NCI-H524 (cell line): Measurements from ENCODE around the gene CTRL.
"Not testable (repeated sequence)": the region's sequence is repeated elsewhere in the genome, so short reads cannot be mapped to it uniquely, and the experiment has no call there.

Source experiments
- DNase-seq, 2 experiments: peaks; one replicate each; lab custom pipeline; 2025; lab: John Stamatoyannopoulos, UW

The CTRL gene

DNA sequence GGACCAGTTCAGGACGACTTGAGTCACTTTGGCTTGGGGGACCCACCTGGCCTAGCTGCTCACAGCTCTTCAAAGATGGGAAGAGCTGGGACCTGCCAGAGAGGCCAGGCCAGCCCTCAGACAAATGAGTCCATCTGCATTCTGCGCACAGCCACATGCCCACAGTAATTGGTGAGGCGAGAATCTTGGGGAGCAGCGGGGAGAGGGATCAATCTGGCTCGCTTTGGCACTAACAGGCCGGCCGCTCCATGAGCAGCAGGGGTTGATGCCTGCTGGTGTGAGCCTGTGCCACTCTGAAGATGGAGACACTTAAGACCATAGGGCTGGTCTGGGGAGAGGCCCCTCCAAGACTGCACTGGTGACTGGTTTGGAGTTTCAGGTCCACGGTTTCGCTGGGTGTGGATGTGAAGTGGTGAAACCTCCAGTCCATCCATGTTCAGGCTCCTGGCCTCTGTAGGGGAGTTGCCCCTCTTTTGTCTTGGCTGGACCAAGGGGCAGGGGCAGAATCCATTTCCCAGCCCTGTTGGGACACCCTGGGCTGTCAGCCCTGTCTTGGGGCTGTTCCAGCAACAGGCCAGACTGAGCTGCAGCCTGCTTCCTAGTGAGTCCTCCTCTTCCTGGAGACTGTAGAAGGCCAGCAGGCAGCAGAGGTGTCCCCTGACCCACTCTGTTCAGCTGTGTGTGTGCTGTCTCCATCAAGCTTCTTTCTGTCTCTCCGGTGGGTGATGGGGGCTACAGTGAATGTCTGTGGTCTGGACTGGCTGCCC is 7.3 kb downstream of the CTRL start:
- no peak for DNase-seq

DNA sequence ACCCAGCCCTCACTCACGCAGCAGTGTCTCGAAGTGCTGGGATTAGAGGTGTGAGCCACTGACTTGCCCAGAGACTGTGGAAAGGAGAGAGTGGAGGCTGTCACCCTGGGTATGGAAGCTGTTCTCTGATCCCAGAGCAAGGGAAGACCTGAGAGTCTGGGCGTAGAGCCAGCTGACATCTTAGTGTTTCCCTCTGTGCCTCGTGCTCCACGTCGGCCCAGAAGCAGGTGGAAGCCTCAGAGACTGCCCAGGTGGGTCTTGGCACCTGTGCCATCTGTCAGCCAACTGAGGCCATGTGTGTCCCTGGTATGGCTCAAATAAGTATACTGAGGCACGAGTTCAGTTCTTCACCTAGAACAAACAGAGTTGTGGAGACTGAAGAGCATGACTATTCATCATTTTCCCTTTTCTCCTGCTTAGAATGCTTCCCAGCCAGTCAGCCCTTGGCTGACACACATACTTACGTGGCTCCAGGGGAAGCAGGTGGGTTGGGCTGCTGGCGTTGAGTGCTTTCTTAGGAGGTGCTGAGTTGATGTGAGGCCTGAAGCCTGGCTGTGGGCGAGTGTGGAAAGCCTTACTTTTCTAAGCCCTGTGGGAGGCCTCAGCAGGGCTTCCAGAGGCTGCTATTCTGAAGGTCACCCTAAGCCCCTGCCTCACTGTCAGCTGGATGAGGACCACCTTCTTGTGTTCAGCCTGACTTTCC is 8.1 kb downstream of the CTRL start:
- DNase-seq, result no peak

DNA sequence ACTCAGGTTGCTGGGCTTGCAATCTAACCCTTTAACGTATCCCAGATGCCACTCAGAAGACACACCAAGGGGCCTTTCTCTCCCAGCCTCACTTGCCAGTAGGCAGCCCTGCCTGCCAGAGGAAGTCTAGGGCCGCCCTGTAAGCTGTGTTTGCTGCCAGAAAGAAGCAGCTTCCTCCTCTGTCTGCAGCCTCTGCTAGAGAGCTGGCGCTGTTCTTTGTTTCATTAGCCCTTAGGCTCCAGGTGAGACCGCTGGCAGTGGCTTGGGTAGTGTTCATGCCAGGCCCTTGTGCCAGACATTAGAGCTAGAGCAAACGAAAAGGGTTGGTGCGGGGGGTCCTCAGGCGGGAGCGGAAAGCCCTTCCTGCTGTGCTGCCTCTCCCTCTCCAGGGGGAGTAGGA is 8.9 kb downstream of the CTRL start:
- DNase-seq, result no peak

DNA sequence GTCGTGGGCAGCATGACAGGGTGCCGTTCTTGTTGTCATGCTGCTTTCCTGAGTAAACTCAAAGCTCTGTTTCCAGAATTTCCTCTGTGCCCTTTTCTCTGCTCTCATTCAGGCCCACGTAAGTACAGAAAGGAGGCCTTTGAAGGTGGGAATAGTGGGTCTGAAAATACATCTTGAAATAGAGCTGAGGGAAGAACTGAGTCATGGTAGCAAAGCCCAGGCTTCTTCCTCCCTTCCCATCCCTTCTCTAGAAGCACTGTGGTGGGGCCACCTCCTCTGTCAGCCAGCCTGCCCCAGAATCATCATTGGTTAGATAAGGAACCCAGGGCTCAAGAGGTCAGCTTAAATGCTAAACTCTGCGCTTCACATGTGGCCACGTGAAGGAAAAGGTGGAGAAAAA is 9.4 kb downstream of the CTRL start:
- DNase-seq, result no peak

DNA sequence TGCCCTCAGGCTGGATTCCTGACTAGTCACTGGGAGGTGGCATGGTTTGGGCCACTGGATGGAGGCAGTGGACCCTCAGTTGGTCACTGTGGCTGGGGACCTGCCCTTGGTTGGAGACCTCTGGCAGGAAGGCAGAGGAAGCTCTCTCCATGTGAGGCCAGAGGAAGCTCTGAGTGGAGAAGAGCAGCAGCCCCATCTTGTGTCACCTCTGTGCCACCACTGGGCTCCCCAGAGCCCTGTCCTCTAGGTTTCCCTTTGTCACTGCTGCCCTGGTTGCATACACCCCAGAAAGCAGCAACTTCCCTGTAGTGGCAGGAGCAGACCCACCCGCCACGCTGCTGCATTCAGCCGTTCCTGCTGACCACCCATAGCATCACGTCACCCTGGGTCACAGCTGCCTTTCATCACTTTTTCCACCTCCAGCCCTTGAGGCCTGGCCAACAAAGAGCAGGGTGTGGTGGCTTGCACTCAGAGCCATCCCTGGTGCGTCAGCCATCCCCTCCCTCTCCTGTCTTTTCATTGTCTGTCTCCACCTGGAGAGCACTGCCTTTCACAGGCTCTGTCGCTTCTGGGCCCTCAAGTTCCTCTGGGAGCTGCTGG is 11.9 kb downstream of the CTRL start:
- no peak for DNase-seq

DNA sequence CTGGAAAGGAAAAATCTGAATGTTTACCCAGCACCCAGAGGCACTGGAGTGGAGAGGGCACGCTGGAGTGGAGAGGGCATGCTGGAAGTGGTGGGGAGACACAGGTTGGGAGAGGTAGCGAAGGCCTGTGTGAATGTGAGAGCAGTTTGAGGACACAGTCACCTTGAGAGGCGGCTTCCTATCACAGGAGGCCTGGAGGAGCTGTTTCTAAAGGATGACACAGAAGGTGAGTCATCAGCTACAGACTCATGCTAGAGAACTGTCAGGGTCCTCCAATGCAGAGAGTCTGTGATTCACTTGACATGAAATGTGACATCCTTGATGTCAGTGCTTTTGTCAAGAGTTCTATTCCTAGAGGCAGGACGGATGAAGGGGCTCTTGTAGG is 13.8 kb downstream of the CTRL start:
- no peak for DNase-seq

DNA sequence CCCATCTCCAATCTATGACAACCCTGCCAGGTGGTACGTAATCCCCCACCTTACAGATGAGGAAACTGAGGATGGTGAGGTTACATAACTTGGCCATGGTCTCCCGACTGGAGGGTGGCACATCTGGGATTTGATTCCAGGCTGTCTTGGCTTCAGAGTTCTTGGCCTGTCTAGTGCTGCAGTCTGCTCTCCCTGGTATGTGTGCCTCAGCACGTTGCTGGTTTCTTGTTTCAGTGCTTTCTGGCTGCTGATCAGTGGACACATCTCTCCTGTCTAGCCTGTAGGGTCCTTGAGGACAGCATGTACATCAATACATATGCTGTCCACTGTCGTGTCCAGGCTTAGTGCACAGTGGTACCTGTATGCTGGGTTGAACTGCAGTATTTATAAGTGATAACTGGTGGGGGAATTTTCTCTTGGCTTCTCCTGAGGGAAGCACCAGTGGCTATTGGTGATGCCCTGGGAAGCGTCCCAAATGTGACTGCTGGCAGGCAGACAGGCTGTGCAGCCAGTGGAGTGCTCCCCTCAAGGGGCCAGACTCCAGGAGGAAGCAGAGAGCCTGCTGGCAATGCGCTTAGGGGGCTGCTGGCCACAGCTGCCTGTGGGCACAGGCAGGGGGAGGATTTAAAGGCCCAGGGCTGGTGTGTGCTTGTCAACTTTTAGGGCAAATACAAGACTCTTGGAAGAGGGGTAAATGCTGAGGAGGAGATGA is 14.4 kb downstream of the CTRL start:
- no peak for DNase-seq

DNA sequence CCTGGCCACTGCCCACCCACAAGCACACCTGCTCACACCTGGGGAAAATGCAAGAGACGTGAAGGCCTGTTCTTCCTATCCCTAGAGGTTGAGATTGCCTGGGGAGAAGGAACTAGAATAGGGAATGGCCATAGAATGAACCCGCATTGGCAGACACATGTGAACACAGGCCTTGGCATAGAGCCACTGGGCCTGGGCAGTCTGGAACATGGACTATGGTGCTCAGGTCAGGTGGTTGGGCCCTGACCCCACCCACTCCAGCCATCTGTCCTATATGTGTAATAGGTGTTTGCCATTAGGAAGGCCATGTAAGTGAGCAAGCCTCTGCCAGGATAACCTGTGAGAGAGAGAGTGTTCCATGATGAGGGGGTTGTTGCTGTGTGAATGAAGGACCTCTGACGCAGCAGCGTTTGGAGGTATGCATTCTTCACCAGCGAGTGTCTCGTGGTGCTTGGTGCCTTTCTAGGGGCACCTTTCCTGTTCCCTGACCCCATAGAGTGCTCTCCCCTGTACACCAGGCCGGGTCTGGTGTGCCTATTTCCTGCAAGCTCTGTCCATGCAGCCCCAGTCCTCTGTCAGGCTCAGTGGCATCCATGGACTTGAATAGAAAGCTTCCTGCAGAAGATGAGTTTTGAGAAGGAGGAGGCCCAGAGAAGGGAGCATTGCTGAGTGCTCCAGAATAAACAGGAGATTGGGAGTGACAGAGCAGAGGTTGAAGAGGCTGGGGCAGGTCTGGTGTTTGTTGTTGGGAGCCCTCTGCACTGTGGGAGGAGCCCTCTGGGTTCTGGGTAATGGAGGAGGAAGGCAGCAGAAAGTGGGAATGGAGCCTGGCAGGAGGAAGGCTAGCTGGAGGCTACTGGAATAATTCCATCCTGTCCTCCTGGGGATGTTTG is 15.6 kb downstream of the CTRL start:
- DNase-seq, result no peak

DNA sequence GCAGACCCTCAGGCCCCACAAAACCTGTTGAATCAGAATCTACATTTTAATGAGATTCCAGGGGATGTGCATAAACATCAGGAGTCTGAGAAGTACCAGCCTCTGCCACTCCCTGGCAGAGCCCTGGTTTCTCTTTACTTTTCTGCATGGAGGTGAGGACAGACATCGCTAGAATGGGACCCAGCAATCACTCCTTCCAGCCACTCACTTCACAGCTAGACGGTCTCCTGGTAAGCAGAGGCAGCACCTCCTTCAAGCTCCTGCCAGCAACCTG is 16.2 kb downstream of the CTRL start:
- not testable (repeated sequence) for DNase-seq

DNA sequence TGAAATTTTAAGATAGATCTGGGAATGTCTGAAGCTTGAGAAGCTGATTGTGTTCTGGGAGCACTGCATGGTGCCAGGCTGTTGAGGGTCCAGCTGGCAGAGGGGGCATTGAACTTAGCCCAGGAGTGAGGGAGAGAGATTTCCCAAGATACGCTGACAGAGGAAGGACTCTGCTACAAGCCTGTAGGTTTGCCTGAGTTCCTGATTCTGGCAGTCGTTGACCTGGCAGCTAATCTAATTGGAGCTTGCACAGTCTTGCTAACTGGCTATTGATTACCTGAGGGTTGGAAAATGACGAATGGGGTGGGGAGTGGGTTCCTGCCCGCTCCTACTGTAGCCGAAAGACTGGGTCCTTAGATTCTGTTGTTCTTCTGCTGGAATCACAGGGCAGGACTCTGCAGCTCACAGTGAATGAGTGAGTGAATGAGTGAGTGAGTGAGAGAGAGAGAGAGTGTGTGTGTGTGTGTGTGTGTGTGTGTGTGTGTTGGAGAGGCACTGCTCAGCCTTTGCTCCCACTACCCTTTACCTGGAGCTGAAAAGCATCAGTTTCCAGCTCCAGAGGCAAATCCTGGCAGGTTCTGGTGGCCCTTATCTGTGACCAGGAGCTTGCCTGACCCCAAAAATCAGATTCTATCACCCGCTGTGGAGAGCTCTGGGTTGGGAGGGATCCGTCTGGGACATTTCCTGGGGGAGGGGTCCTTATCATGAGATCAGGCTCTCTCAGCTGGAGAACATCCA is 16.7 kb downstream of the CTRL start:
- no peak for DNase-seq

DNA sequence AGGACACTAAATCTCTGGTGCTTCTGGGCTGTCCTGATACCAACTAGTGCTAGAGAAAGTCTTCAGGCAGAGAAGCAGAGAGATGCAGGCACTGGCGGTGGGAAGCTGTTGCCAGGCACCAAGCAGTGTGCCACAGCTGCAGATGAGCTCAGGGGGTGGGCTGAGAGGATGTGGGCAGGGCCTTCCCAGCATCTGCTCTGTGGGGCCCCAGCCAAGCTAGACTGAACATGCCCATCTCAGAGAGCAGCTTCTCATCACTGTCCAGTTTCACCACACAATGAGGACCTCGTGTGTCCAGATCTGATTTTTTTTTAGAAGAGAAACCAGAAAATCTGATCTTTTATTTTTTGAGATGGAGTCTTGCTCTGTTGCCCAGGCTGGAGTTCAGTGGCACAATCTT is 21.5 kb downstream of the CTRL start:
- no peak for DNase-seq

DNA sequence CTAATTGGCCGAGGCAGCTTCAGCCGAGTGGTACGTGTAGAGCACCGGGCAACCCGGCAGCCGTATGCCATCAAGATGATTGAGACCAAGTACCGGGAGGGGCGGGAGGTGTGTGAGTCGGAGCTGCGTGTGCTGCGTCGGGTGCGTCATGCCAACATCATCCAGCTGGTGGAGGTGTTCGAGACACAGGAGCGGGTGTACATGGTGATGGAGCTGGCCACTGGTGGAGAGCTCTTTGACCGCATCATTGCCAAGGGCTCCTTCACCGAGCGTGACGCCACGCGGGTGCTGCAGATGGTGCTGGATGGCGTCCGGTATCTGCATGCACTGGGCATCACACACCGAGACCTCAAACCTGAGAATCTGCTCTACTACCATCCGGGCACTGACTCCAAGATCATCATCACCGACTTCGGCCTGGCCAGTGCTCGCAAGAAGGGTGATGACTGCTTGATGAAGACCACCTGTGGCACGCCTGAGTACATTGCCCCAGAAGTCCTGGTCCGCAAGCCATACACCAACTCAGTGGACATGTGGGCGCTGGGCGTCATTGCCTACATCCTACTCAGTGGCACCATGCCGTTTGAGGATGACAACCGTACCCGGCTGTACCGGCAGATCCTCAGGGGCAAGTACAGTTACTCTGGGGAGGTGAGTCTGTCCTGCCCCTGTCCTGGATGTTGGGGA is 22.5 kb downstream of the CTRL start:
- no peak for DNase-seq

DNA sequence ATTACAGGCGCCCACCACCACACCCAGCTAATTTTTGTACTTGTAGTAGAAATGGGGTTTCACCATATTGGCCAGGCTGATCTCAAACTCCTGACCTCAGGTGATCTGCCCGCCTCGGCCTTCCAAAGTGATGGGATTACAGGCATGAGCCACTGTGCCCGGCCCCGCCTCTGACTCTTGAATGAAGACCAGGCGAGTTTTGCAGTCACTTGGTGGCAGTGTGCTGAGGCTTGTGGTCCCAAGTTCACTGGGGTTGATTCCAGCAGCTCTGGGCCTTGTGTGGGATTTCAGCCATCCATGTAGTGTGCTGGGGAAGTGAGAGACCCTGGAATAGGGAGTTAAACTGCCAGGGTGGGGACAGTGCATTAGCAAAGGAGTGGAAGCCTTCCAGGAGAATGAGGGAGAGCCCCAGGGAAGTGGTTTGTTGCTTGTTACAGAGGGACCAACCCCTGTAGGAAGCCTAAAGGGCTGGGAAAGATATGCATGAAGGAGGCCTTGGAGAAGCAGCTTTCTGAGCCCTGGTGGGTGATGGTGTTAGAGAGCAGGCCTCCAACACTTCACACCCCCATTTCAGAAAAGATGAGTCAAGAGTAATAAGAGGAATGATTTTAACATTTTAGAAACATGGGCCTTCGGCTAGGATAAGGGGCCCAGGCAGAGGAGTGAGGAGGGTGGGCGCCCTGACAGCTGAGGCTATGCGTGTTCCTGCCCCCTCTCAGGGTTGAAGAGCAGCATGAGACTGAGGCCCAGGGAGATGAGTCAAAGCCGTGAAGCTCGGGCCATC is 24.1 kb downstream of the CTRL start:
- DNase-seq, result no peak

DNA sequence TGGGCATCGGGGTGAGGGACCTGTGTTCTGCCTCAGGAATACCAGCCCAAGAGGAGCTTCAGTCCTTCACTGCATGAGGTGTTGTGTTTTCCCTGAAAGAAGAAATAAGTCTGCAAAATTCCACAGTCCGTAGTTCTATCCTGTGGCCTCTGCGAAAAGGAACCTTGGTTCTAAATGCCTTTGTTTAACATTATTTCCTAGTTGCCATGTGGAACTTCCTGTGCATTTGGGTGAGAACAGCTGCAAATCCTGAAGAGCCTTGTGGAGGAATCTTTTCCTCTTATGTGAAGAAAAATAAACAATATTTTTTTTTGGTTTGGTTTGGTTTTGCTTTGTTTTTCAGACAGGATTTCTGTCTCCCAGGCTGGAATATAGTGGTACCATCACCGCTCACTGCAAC is 28.8 kb downstream of the CTRL start:
- DNase-seq, result no peak

DNA sequence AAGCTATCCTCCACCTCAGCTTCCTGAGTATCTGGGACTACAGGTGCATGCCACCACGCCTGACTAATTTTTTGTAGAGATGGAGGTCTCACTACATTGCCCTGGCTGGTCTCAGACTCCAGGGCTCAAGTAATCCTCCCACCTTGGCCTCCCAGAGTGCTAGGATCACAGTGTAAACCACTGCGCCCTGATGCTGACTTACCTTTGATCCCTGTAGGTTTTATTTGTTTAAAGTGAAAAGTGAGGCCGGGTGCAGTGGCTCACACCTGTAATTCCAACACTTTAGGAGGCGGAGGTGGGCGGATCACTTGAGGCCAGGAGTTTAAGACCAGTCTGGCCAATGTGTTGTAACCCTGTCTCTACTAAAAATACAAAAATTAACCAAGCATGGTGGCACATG is 29.9 kb downstream of the CTRL start:
- no peak for DNase-seq

DNA sequence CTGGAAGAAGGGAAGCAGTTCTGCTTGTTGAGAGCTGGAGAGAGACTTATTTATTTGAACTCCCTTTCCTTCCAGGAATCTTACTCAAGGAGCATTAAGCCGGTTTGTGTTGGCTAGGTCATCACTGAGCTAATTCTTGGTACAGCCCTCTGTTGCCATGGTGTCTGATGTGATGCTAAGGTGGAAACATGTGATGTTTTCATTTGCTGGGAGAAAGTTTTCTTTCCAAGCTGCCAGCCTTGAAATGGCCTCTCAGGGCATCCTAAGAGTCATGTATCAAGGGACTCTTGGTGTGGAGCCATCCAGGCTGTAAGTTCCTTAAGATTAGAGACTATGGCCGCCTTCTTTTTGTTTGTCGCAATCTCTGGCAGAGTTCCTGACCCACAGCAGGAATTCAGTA is 34.4 kb downstream of the CTRL start:
- no peak for DNase-seq

DNA sequence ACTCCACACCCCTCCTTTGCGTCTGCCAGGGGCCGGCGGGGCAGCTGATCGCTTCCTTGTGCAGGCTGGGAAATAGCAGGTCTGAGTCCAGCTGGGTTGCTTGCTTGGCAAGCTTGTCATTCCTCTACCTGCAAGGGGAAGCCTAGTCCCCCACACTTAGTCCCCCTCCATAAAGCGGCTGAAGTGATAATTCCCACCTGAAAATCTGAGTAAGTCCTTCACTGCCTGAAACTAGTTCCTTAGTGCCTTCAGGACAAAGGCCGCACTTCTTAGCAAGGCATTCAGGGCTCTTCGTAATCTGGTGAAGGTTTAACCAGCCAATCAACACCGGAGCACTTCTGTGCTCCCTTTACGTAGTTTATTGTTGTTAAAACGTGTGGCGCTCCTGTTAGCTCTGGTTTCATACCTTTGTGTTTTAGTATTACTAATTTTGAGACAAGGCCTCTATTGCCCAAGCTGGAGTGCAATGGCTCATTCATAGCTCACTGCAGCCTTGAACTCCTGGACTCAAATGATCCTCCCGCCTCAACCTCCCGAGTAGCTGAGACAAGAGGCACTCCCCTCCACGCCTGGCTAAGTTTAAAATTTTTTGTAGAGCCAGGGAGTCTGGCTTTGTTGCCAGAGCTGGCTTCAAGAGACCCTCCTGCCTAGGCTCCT is 37.8 kb downstream of the CTRL start:
- DNase-seq, result peak in 1 of 2 experiments; percentile 24

DNA sequence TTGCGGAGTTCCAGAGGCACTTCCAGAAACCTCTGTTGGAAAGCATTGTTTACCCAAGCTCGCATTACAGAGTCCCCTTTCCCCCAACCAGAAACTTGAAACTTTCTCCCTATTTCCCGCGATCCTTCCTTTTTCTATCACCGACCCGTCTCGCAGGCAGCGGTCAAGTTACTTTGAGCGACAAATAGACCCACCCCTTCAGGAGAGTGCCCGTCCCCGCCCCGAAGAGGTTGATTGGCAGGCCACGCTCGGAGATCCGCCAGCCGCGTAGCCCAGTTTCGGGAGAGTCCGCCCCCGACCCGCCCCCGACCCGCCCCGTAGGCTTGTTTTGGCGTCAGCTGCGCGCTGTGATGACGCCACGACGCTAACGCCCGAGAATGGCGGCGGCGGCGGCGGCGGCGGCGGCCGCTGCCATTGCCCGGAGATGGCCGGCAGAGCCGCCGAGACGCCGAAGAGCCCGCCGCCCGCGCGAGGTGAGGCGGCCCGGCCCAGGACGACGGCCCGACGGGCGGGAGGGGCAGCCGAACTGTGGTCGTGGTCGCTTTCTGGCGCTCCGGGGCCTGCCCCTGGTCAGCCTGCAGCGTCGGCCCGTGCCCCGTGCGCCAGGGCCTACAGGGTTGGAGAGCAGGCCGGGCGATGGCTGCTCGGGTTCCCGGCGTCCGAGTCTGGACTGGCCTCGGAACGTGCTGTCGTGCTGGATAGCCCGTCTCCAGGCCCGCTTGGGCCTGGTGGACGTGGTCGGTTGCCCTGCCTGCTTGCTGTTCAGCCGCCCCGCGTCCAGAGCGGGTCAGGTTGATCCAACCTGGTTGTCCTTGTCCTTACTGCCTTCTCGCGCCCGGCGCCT is 38.5 kb downstream of the CTRL start, which contains the start of gene PSKH1:
Gene PSKH1, plus strand, starts transcription at position 356 of the 844 bp plus-strand sequence. CDS start 15,496 bp downstream, outside the sequence.
- peak; percentile 87 to 94 for DNase-seq
